ENCODE results near the gene CD200R1L.

DNA sequence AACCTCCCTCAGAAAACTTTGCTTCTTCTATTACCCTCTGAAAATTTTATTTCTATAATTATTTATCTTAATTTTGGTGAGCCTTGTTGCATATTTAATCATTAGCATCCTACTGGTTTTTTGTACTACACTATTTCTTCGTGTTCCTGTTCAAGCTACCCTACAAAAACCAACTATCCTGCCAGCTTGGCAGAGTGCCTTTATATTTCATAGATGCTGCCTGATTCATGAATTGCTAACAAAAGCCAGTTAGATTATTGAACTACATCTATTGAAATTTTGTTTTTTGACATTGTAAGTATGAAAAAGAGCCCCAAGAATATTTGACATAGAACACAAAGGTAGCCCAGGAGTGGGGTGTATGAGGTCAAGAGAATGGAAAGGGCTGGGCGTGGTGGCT is 78.9 kb downstream of the CD200R1L start:
- TF ChIP-seq, protein P1, sequence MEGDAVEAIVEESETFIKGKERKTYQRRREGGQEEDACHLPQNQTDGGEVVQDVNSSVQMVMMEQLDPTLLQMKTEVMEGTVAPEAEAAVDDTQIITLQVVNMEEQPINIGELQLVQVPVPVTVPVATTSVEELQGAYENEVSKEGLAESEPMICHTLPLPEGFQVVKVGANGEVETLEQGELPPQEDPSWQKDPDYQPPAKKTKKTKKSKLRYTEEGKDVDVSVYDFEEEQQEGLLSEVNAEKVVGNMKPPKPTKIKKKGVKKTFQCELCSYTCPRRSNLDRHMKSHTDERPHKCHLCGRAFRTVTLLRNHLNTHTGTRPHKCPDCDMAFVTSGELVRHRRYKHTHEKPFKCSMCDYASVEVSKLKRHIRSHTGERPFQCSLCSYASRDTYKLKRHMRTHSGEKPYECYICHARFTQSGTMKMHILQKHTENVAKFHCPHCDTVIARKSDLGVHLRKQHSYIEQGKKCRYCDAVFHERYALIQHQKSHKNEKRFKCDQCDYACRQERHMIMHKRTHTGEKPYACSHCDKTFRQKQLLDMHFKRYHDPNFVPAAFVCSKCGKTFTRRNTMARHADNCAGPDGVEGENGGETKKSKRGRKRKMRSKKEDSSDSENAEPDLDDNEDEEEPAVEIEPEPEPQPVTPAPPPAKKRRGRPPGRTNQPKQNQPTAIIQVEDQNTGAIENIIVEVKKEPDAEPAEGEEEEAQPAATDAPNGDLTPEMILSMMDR (IDR thresholded peaks at IDR 0.05), result no peak
- TF ChIP-seq POLR2A (IDR thresholded peaks at IDR 0.05), result no peak
- TF ChIP-seq EP300 (IDR thresholded peaks at IDR 0.05), result no peak

Data from sigmoid colon (tissue), 4 donors.